Measurements from ENCODE around the gene CACNA2D4. TPM values are rescaled to one million over a fixed set of nuclear protein-coding genes. Genes with fewer than 3 reads are reported as not detected.

The CACNA2D4 gene
- total and polyA plus RNA-seq, 8 donors, result 0.60 to 3.1 (median 2.0) TPM

GRCh38 chr12:1777798-1778197 lies 140.7 kb downstream of the CACNA2D4 start:
- Histone ChIP-seq H3K27ac (no peak overlapping the region), H3K9me3 (no peaks in the 10 kb centered on the region), H3K4me1 (peaks cover 0 to 4% (median 3%) of the 10 kb centered on the region in 3 donors), H3K4me3 (no peak overlapping the region), H3K36me3 (peaks cover 0 to 10% (median 0%) of the 10 kb centered on the region in 3 donors), H3K27me3 (no peaks in the 10 kb centered on the region)
- 94% methylated on average over 5 of the region's 5 CpGs for WGBS, 2 donors
- ATAC-seq, result no peak
- TF ChIP-seq CTCF (IDR thresholded peaks at IDR 0.05), result no peak
- intact Hi-C loops (cut with DNase I), result no loop called here
- FAIRE-seq, result no peak
- DNase-seq, result no peak

- 89 to 90% methylated on average over 4 of the region's 4 CpGs for WGBS, 2 donors
- FAIRE-seq, result no peak
- no peaks in the 10 kb centered on the region for H3K9me3 ChIP-seq
- no peak overlapping the region for H3K4me3 ChIP-seq
- H3K36me3 ChIP-seq, result peaks cover 0 to 10% (median 0%) of the 10 kb centered on the region in 3 donors
- H3K27me3 ChIP-seq, result no peaks in the 10 kb centered on the region
- peaks cover 0 to 4% (median 0%) of the 10 kb centered on the region in 3 donors for H3K4me1 ChIP-seq
- TF ChIP-seq CTCF (IDR thresholded peaks at IDR 0.05), result no peak
- intact Hi-C loops (cut with DNase I), result no loop called here
- H3K27ac ChIP-seq, result no peak overlapping the region
- ATAC-seq, result no peak
- no peak for DNase-seq
Observed at GRCh38 chr12:1776170-1776921, 142.1 kb downstream of the CACNA2D4 start.

- Histone ChIP-seq H3K4me1 (peaks cover 0 to 5% (median 0%) of the 10 kb centered on the region in 3 donors), H3K9me3 (no peaks in the 10 kb centered on the region), H3K36me3 (peaks cover 0 to 10% (median 0%) of the 10 kb centered on the region in 3 donors), H3K27ac (no peak overlapping the region), H3K27me3 (no peaks in the 10 kb centered on the region), H3K4me3 (no peak overlapping the region)
- ATAC-seq, result no peak
- WGBS, 2 donors, result 85 to 89% methylated on average over 4 of the region's 4 CpGs
- no peak for FAIRE-seq
- no peak for TF ChIP-seq CTCF (IDR thresholded peaks at IDR 0.05)
- DNase-seq, result no peak
- intact Hi-C loops (cut with DNase I), result no loop called here
Observed at GRCh38 chr12:1773937-1774655, 144.4 kb downstream of the CACNA2D4 start.

- no peak overlapping the region for H3K4me3 ChIP-seq
- H3K4me1 ChIP-seq, result peaks cover 0 to 17% (median 5%) of the 10 kb centered on the region in 3 donors
- H3K27ac ChIP-seq, result no peak overlapping the region
- FAIRE-seq (no peak), ATAC-seq (no peak), DNase-seq (no peak)
- 79 to 81% methylated on average over 8 of the region's 8 CpGs for WGBS, 2 donors
- intact Hi-C loops (cut with DNase I), result no loop called here
- H3K27me3 ChIP-seq, result no peaks in the 10 kb centered on the region
- no peaks in the 10 kb centered on the region for H3K36me3 ChIP-seq
- H3K9me3 ChIP-seq, result no peaks in the 10 kb centered on the region
- TF ChIP-seq CTCF (IDR thresholded peaks at IDR 0.05), result no peak
Observed at GRCh38 chr12:1769809-1770494, 148.5 kb downstream of the CACNA2D4 start.
